Femur (tissue), 1 donor: ENCODE data around the gene CLEC16A.

ENCODE experiments used
- DNase-seq: peaks from one replicate; pipeline ENCODE4 v3.0.0-alpha.2; 2017

Gene CLEC16A

GRCh38 chr16:11020388-11020787 lies 76.0 kb downstream of the CLEC16A start:
- no peak for DNase-seq

- no peak for DNase-seq
Observed at GRCh38 chr16:11020792-11021551, 76.6 kb downstream of the CLEC16A start.

GRCh38 chr16:11022002-11022401 lies 77.6 kb downstream of the CLEC16A start:
- no peak for DNase-seq

GRCh38 chr16:11023262-11024039 lies 79.1 kb downstream of the CLEC16A start:
- no peak for DNase-seq

GRCh38 chr16:11024333-11025053 lies 80.1 kb downstream of the CLEC16A start:
- DNase-seq, result no peak

GRCh38 chr16:11025120-11025531 lies 80.8 kb downstream of the CLEC16A start:
- no peak for DNase-seq

- DNase-seq, result no peak
Observed at GRCh38 chr16:11029948-11030347, 85.6 kb downstream of the CLEC16A start.

GRCh38 chr16:11030990-11031510 lies 86.7 kb downstream of the CLEC16A start:
- no peak for DNase-seq

GRCh38 chr16:11032000-11032921 lies 87.9 kb downstream of the CLEC16A start:
- no peak for DNase-seq

- peak; percentile 87 for DNase-seq
Observed at GRCh38 chr16:11032922-11033291, 88.5 kb downstream of the CLEC16A start.

GRCh38 chr16:11033629-11034420 lies 89.5 kb downstream of the CLEC16A start:
- DNase-seq, result peak; percentile 52

- DNase-seq, result no peak
Observed at GRCh38 chr16:11034481-11034931, 90.1 kb downstream of the CLEC16A start.

- DNase-seq, result no peak
Observed at GRCh38 chr16:11035096-11035495, 90.7 kb downstream of the CLEC16A start.

- DNase-seq, result no peak
Observed at GRCh38 chr16:11036040-11036439, 91.7 kb downstream of the CLEC16A start.

GRCh38 chr16:11036868-11037410 lies 92.6 kb downstream of the CLEC16A start:
- no peak for DNase-seq

- no peak for DNase-seq
Observed at GRCh38 chr16:11038305-11038704, 93.9 kb downstream of the CLEC16A start.

- no peak for DNase-seq
Observed at GRCh38 chr16:11038777-11039176, 94.4 kb downstream of the CLEC16A start.

GRCh38 chr16:11039726-11040125 lies 95.4 kb downstream of the CLEC16A start:
- no peak for DNase-seq

GRCh38 chr16:11042191-11042590 lies 97.8 kb downstream of the CLEC16A start:
- DNase-seq, result no peak

GRCh38 chr16:11045441-11045840 lies 101.1 kb downstream of the CLEC16A start:
- no peak for DNase-seq

GRCh38 chr16:11045846-11046245 lies 101.5 kb downstream of the CLEC16A start:
- no peak for DNase-seq
